K562 (cell line): Measurements from ENCODE around the gene ZNF346. TPM values are rescaled to one million over a fixed set of nuclear protein-coding genes. Genes with fewer than 3 reads are reported as not detected.

Experiments used
- ARNT ChIP-seq, 2 experiments: fragments of 450-650 bp; IDR thresholded peaks; 2 replicates each; pipeline ENCODE4 v1.6.1; 2016; ENCODE audit warnings: mild to moderate bottlenecking in 1 of 2
- ATF3 ChIP-seq, 2 experiments: fragments of 450-650 bp in 1 of 2; sonication (generic) in 1 of 2; formaldehyde crosslinking in 1 of 2; IDR thresholded peaks in 1 of 2; conservative IDR thresholded peaks in 1 of 2; 2 replicates each; pipeline versions ENCODE4 v1.6.1 to v1.8.1; 2016 to 2023; ENCODE audit warnings: mild to moderate bottlenecking in 2 of 2, moderate library complexity in 2 of 2, inconsistent platforms in 1 of 2, missing genetic modification reagents in 1 of 2
- DIDO1 ChIP-seq: fragments of 450-650 bp; IDR thresholded peaks from 2 replicates; pipeline ENCODE4 v1.6.1; 2016; ENCODE audit warnings: low read depth, missing biosample characterization, missing genetic modification characterization
- PRMT5 ChIP-seq: sonication (generic); formaldehyde crosslinking; IDR thresholded peaks from 2 replicates; pipeline ENCODE4 v1.5.0; 2020; ENCODE audit warnings: missing genetic modification reagents
- RBM34 ChIP-seq: fragments of 200-400 bp; formaldehyde crosslinking; IDR thresholded peaks from 2 replicates; pipeline ENCODE4 v1.6.1; 2018; ENCODE audit warnings: low read length, borderline replicate concordance; ENCODE audit not compliant: insufficient read depth
- SREBF2 ChIP-seq: sonication (generic); formaldehyde crosslinking; IDR thresholded peaks from 2 replicates; pipeline ENCODE4 v1.4.0; 2020; ENCODE audit warnings: mild to moderate bottlenecking, missing genetic modification reagents
- TARDBP ChIP-seq: fragments of 450-650 bp; IDR thresholded peaks from 2 replicates; pipeline ENCODE4 v1.6.1; 2016
- TBL1XR1 ChIP-seq, 2 experiments: IDR thresholded peaks; 2 replicates each; pipeline ENCODE4 v1.6.1; 2012; ENCODE audit warnings: improper control_type of control experiment in 2 of 2, low read length in 2 of 2, mild to moderate bottlenecking in 1 of 2
- TFAM ChIP-seq: fragments of 250-450 bp; sonication (Bioruptor Pico); conservative IDR thresholded peaks from 2 replicates; pipeline ENCODE4 v1.5.0; 2021; ENCODE audit warnings: mild to moderate bottlenecking, moderate library complexity
- TFAP4 ChIP-seq: sonication (generic); formaldehyde crosslinking; IDR thresholded peaks from 2 replicates; pipeline ENCODE4 v1.8.0; 2022; ENCODE audit warnings: missing genetic modification reagents, mild to moderate bottlenecking, moderate library complexity, borderline replicate concordance
- ZNF830 ChIP-seq: fragments of 250-450 bp; sonication (Bioruptor Pico); IDR thresholded peaks from 2 replicates; pipeline ENCODE4 v1.5.0; 2021; ENCODE audit warnings: mild to moderate bottlenecking
- polyA plus RNA-seq, 8 experiments: library from polyadenylated mRNA; depleted of rRNA in 4 of 8; stranded (reverse) in 5 of 8; unstranded in 3 of 8; fragments of >200 nt; fragmentation: Nextera tagmentation in 2 of 8; fragmentation: Illumina TruSeq in 1 of 8; extraction: Ambion mirVana in 2 of 8; extraction: Trizol in 1 of 8; gene quantifications; 2 replicates each; pipeline versions ENCODE4 v1.2.1 to v1.2.3, GENCODE V29; 2011 to 2014; ENCODE audit warnings: inconsistent platforms in 1 of 8, missing spikeins in 1 of 8
- total RNA-seq, 7 experiments: library from RNA; depleted of rRNA in 6 of 7; stranded (reverse); fragments of >200 nt in 6 of 7; fragmentation: Illumina TruSeq in 2 of 7; extraction: Trizol in 2 of 7; gene quantifications; 2 replicates each; pipeline versions ENCODE4 v1.2.1 to v1.2.3, GENCODE V29; 2011 to 2021; ENCODE audit warnings: low replicate concordance in 1 of 7
- TF ChIP-seq, protein P1 (sequence below): sonication (generic); formaldehyde crosslinking; IDR thresholded peaks from 2 replicates; pipeline ENCODE4 v1.8.1; 2023; ENCODE audit warnings: mild to moderate bottlenecking, missing genetic modification reagents, moderate library complexity
- TF ChIP-seq, protein P2 (sequence below): fragments of 450-650 bp; formaldehyde crosslinking; conservative IDR thresholded peaks from 2 replicates; pipeline ENCODE4 v1.4.0; 2022; ENCODE audit warnings: mild to moderate bottlenecking, missing genetic modification characterization
- TF ChIP-seq, protein P3 (sequence below): IDR thresholded peaks from 2 replicates; pipeline ENCODE4 v1.6.1; 2014; ENCODE audit warnings: antibody characterized with exemption
- TF ChIP-seq, protein P4 (sequence below): sonication (generic); formaldehyde crosslinking; IDR thresholded peaks from 2 replicates; pipeline ENCODE4 v1.8.1; 2023; ENCODE audit warnings: missing genetic modification reagents, mild to moderate bottlenecking, borderline replicate concordance

ZNF346 gene
- total and polyA plus RNA-seq, 9 of the 15 experiments (the other 6 are each of a cell fraction or from before 2014, with no cell fraction given): 5.0 to 25.1 (median 20.1) TPM

DNA sequence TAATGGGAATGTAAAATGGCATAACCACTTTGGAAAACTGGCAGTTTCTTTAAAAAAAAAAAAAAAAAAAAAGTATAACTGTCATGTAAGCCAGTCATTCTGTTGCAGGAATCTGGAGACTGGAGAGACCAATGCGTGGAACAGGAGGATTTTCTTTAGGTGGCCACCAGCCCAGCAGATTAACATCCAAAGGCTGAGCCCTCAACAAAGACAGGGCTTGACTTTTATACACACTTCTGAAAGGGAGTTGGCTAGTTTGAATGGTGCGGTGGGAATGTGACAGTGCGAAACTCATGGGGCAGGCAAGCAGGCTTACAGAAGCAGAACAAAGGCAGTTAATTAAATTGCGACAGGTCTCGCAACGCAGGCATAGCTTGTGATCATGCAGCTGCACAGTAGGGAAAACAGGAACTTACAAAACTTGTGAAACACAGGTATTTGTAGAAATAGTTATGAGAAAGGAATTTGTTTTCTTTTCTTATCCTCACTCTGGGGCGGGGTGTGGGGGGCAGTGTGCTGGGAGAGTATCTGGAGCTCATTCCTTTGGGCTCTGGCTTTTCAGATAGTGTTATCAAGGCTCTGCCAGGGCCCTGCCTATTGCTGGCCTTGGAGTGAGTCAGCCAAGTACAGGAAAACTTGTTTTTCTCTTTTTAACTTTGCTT, 27.9 kb upstream of the ZNF346 start (continued):
- TF ChIP-seq, protein P1, sequence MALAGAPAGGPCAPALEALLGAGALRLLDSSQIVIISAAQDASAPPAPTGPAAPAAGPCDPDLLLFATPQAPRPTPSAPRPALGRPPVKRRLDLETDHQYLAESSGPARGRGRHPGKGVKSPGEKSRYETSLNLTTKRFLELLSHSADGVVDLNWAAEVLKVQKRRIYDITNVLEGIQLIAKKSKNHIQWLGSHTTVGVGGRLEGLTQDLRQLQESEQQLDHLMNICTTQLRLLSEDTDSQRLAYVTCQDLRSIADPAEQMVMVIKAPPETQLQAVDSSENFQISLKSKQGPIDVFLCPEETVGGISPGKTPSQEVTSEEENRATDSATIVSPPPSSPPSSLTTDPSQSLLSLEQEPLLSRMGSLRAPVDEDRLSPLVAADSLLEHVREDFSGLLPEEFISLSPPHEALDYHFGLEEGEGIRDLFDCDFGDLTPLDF (CRISPR knock-in tag): no peak
- TF ChIP-seq ZNF830 (no peak), TARDBP (peak; percentile 74; the same call in 1 of the 2 replicates), SREBF2 (CRISPR knock-in tag) (no peak), ARNT (IDR thresholded peaks at IDR 0.05) (peak; percentile 77 to 80; a peak in 3 of 4 replicates), PRMT5 (CRISPR knock-in tag) (no peak), ATF3 (IDR thresholded peaks at IDR 0.05) (peak; percentile 92), ATF3 (CRISPR knock-in tag; conservative IDR thresholded peaks at IDR 0.05) (peak; percentile 83; the same call in 1 of the 2 replicates), TBL1XR1 (IDR thresholded peaks at IDR 0.05; ENCODE audit: low read length in 2 of 2) (peak; percentile 36 to 75; a peak in 2 of 4 replicates), TFAP4 (CRISPR knock-in tag) (peak; percentile 85), DIDO1 (tag) (no peak), TFAM (CRISPR knock-in tag) (no peak), RBM34 (no peak)
- TF ChIP-seq, protein P2, sequence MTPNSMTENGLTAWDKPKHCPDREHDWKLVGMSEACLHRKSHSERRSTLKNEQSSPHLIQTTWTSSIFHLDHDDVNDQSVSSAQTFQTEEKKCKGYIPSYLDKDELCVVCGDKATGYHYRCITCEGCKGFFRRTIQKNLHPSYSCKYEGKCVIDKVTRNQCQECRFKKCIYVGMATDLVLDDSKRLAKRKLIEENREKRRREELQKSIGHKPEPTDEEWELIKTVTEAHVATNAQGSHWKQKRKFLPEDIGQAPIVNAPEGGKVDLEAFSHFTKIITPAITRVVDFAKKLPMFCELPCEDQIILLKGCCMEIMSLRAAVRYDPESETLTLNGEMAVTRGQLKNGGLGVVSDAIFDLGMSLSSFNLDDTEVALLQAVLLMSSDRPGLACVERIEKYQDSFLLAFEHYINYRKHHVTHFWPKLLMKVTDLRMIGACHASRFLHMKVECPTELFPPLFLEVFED (CRISPR knock-in tag): no peak; the same call in 1 of the 2 replicates
- TF ChIP-seq, protein P3, sequence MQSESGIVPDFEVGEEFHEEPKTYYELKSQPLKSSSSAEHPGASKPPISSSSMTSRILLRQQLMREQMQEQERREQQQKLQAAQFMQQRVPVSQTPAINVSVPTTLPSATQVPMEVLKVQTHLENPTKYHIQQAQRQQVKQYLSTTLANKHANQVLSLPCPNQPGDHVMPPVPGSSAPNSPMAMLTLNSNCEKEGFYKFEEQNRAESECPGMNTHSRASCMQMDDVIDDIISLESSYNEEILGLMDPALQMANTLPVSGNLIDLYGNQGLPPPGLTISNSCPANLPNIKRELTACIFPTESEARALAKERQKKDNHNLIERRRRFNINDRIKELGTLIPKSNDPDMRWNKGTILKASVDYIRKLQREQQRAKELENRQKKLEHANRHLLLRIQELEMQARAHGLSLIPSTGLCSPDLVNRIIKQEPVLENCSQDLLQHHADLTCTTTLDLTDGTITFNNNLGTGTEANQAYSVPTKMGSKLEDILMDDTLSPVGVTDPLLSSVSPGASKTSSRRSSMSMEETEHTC: peak; percentile 85
- TF ChIP-seq, protein P4, sequence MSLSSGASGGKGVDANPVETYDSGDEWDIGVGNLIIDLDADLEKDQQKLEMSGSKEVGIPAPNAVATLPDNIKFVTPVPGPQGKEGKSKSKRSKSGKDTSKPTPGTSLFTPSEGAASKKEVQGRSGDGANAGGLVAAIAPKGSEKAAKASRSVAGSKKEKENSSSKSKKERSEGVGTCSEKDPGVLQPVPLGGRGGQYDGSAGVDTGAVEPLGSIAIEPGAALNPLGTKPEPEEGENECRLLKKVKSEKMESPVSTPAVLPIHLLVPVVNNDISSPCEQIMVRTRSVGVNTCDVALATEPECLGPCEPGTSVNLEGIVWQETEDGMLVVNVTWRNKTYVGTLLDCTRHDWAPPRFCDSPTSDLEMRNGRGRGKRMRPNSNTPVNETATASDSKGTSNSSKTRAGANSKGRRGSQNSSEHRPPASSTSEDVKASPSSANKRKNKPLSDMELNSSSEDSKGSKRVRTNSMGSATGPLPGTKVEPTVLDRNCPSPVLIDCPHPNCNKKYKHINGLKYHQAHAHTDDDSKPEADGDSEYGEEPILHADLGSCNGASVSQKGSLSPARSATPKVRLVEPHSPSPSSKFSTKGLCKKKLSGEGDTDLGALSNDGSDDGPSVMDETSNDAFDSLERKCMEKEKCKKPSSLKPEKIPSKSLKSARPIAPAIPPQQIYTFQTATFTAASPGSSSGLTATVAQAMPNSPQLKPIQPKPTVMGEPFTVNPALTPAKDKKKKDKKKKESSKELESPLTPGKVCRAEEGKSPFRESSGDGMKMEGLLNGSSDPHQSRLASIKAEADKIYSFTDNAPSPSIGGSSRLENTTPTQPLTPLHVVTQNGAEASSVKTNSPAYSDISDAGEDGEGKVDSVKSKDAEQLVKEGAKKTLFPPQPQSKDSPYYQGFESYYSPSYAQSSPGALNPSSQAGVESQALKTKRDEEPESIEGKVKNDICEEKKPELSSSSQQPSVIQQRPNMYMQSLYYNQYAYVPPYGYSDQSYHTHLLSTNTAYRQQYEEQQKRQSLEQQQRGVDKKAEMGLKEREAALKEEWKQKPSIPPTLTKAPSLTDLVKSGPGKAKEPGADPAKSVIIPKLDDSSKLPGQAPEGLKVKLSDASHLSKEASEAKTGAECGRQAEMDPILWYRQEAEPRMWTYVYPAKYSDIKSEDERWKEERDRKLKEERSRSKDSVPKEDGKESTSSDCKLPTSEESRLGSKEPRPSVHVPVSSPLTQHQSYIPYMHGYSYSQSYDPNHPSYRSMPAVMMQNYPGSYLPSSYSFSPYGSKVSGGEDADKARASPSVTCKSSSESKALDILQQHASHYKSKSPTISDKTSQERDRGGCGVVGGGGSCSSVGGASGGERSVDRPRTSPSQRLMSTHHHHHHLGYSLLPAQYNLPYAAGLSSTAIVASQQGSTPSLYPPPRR (CRISPR knock-in tag): no peak
